Liver (tissue), 9 donors: ENCODE measurements around the gene NLGN1. TPM values are rescaled to one million over a fixed set of nuclear protein-coding genes. Genes with fewer than 3 reads are reported as not detected.

ENCODE experiments used
- DNase-seq: peaks from one replicate; pipeline ENCODE4 v3.0.0-alpha.2; 2017; ENCODE audit warnings: low spot score
- H3K27ac ChIP-seq, 2 donors: one replicate each; pipeline ENCODE4 v1.7.0; 2013; ENCODE audit warnings: inconsistent platforms in 2 of 2, low read length in 2 of 2, control low read depth in 1 of 2, low read depth in 1 of 2, mild to moderate bottlenecking in 1 of 2
- H3K27me3 ChIP-seq, 4 donors: one replicate each; pipeline versions ENCODE4 v1.6.1 to v1.7.0; 2013; ENCODE audit warnings: low read length in 3 of 4, inconsistent platforms in 1 of 4, mild to moderate bottlenecking in 1 of 4, moderate library complexity in 1 of 4; ENCODE audit not compliant: control insufficient read depth in 4 of 4, insufficient read depth in 4 of 4
- H3K36me3 ChIP-seq, 4 donors: one replicate each; pipeline versions ENCODE4 v1.6.1 to v1.7.0; 2013; ENCODE audit warnings: low read length in 3 of 4, mild to moderate bottlenecking in 3 of 4, low read depth in 1 of 4, moderate library complexity in 1 of 4; ENCODE audit not compliant: control insufficient read depth in 4 of 4, insufficient read depth in 3 of 4
- H3K4me1 ChIP-seq, 4 donors: one replicate each; pipeline versions ENCODE4 v1.6.1 to v1.7.0; 2013; ENCODE audit warnings: low read length in 3 of 4, mild to moderate bottlenecking in 3 of 4, moderate library complexity in 1 of 4; ENCODE audit not compliant: control insufficient read depth in 4 of 4, insufficient read depth in 4 of 4
- H3K4me3 ChIP-seq, 3 donors: one replicate each; pipeline versions ENCODE4 v1.6.1 to v1.7.0; 2013; ENCODE audit warnings: low read length in 3 of 3, control low read depth in 1 of 3, low read depth in 1 of 3, mild to moderate bottlenecking in 1 of 3
- H3K9ac ChIP-seq, 2 donors: one replicate each; pipeline ENCODE4 v1.7.0; 2013; ENCODE audit warnings: low read length in 2 of 2, mild to moderate bottlenecking in 2 of 2, moderate library complexity in 2 of 2, control low read depth in 1 of 2, low read depth in 1 of 2
- H3K9me3 ChIP-seq, 4 donors: one replicate each; pipeline versions ENCODE4 v1.6.1 to v1.7.0; 2013; ENCODE audit warnings: low read length in 3 of 4; ENCODE audit not compliant: control insufficient read depth in 4 of 4
- ATF3 ChIP-seq: IDR thresholded peaks from 2 replicates; pipeline ENCODE4 v1.6.1; 2016; ENCODE audit warnings: antibody characterized with exemption
- CTCF ChIP-seq: fragments of 150-350 bp; IDR thresholded peaks from 2 replicates; pipeline ENCODE4 v1.5.1; 2017; ENCODE audit warnings: improper control_type of control experiment, low read depth, low read length; ENCODE audit not compliant: missing input control
- EGR1 ChIP-seq, 2 donors: IDR thresholded peaks; 2 replicates each; pipeline ENCODE4 v1.6.1; 2016 to 2018; ENCODE audit warnings: antibody characterized with exemption in 2 of 2, low read depth in 2 of 2
- FOXA1 ChIP-seq: IDR thresholded peaks from 2 replicates; pipeline ENCODE4 v1.6.1; 2016; ENCODE audit warnings: antibody characterized with exemption
- FOXA2 ChIP-seq: IDR thresholded peaks from 2 replicates; pipeline ENCODE4 v1.6.1; 2016; ENCODE audit warnings: antibody characterized with exemption
- GABPA ChIP-seq, 2 donors: IDR thresholded peaks in 1 of 2; conservative IDR thresholded peaks in 1 of 2; 2 replicates each; pipeline ENCODE4 v1.6.1; 2016; ENCODE audit warnings: antibody characterized with exemption in 2 of 2, mild to moderate bottlenecking in 1 of 2, moderate library complexity in 1 of 2
- HNF4A ChIP-seq, 2 donors: conservative IDR thresholded peaks; 2 replicates each; pipeline ENCODE4 v1.6.1; 2016; ENCODE audit warnings: antibody characterized with exemption in 2 of 2, mild to moderate bottlenecking in 2 of 2
- HNF4G ChIP-seq: IDR thresholded peaks from 2 replicates; pipeline ENCODE4 v1.6.1; 2016; ENCODE audit warnings: antibody characterized with exemption
- JUND ChIP-seq, 2 donors: IDR thresholded peaks; 2 replicates each; pipeline ENCODE4 v1.6.1; 2016; ENCODE audit warnings: antibody characterized with exemption in 2 of 2
- MAX ChIP-seq: IDR thresholded peaks from 2 replicates; pipeline ENCODE4 v1.6.1; 2016; ENCODE audit warnings: antibody characterized with exemption
- NR2F2 ChIP-seq: IDR thresholded peaks from 2 replicates; pipeline ENCODE4 v1.6.1; 2016; ENCODE audit warnings: antibody characterized with exemption
- RAD21 ChIP-seq, 2 donors: IDR thresholded peaks; 2 replicates each; pipeline ENCODE4 v1.6.1; 2016; ENCODE audit warnings: antibody characterized with exemption in 2 of 2, mild to moderate bottlenecking in 2 of 2
- REST ChIP-seq: IDR thresholded peaks from 2 replicates; pipeline ENCODE4 v1.6.1; 2016; ENCODE audit warnings: antibody characterized with exemption, mild to moderate bottlenecking
- RXRA ChIP-seq, 2 donors: IDR thresholded peaks; 2 replicates each; pipeline ENCODE4 v1.6.1; 2017 to 2018; ENCODE audit warnings: antibody characterized with exemption in 2 of 2, mild to moderate bottlenecking in 1 of 2
- TAF1 ChIP-seq: conservative IDR thresholded peaks from 2 replicates; pipeline ENCODE4 v1.6.1; 2016; ENCODE audit warnings: antibody characterized with exemption, mild to moderate bottlenecking
- YY1 ChIP-seq: IDR thresholded peaks from 2 replicates; pipeline ENCODE4 v1.6.1; 2016; ENCODE audit warnings: antibody characterized with exemption, mild to moderate bottlenecking
- ZBTB33 ChIP-seq: IDR thresholded peaks from 2 replicates; pipeline ENCODE4 v1.6.1; 2016; ENCODE audit warnings: antibody characterized with exemption
- WGBS: extraction: QIAGEN DNeasy Blood & Tissue Kit; methylation state at CpG from one replicate; pipeline ENCODE4 v1.1.7; 2013; 5-methylcytosine and 5-hydroxymethylcytosine counted together
- polyA plus RNA-seq, 2 donors: library from polyadenylated mRNA; stranded (reverse) in 1 of 2; unstranded in 1 of 2; fragments of 200-250 nt in 1 of 2; fragments of >200 nt in 1 of 2; fragmentation: Nextera tagmentation in 1 of 2; extraction: Ambion mirVana in 1 of 2; gene quantifications; one replicate each; pipeline versions ENCODE4 v1.2.1 to v1.2.3, GENCODE V29; 2013 to 2015
- total RNA-seq, 2 donors: library from RNA; depleted of rRNA; stranded (reverse); fragments of >200 nt; gene quantifications; one replicate each; pipeline ENCODE4 v1.2.3, GENCODE V29; 2014
- donor health status: healthy.
- donor health status: healthy.
- donor health status: healthy.
- donor health status: healthy.
- donor health status: healthy.

The NLGN1 gene
- total and polyA plus RNA-seq, 4 donors: 0.02 to 0.67 (median 0.37) TPM; not detected in 1

- Histone ChIP-seq H3K9me3 (no peaks in the 10 kb centered on the region), H3K9ac (no peak overlapping the region), H3K36me3 (no peaks in the 10 kb centered on the region), H3K27me3 (peaks cover 0 to 5% (median 3%) of the 10 kb centered on the region in 4 donors), H3K27ac (no peak overlapping the region), H3K4me1 (peaks cover 0 to 8% (median 4%) of the 10 kb centered on the region in 4 donors), H3K4me3 (no peak overlapping the region)
- TF ChIP-seq FOXA1: no peak
- TF ChIP-seq CTCF: no peak
- no peak for TF ChIP-seq GABPA (IDR thresholded peaks at IDR 0.05 in 1 of 2, conservative IDR thresholded peaks at IDR 0.05 in 1 of 2)
- TF ChIP-seq ZBTB33: no peak
- no peak for TF ChIP-seq HNF4G
- TF ChIP-seq RAD21 (IDR thresholded peaks at IDR 0.05): no peak
- TF ChIP-seq YY1: no peak
- TF ChIP-seq ATF3: no peak
- no peak for TF ChIP-seq JUND (IDR thresholded peaks at IDR 0.05)
- no peak for TF ChIP-seq NR2F2
- TF ChIP-seq REST: no peak
- TF ChIP-seq MAX: no peak
- no peak for TF ChIP-seq FOXA2
- TF ChIP-seq TAF1: no peak
- TF ChIP-seq EGR1 (IDR thresholded peaks at IDR 0.05; ENCODE audit: low read depth in 2 of 2): no peak
- TF ChIP-seq RXRA (IDR thresholded peaks at IDR 0.05): no peak
- no peak for DNase-seq
- 54% methylated on average over 3 of the region's 3 CpGs for WGBS
These were observed 191.0 kb downstream of the NLGN1 start for GRCh38 chr3:173588556-173588955.

GRCh38 chr3:173589116-173589515, 191.6 kb downstream of the NLGN1 start:
- peaks cover 0 to 8% (median 4%) of the 10 kb centered on the region in 4 donors for H3K4me1 ChIP-seq
- DNase-seq: no peak
- no peaks in the 10 kb centered on the region for H3K36me3 ChIP-seq
- H3K9me3 ChIP-seq: no peaks in the 10 kb centered on the region
- no peak overlapping the region for H3K9ac ChIP-seq
- no peak overlapping the region for H3K4me3 ChIP-seq
- H3K27ac ChIP-seq: no peak overlapping the region
- H3K27me3 ChIP-seq: peaks cover 0 to 5% (median 3%) of the 10 kb centered on the region in 4 donors
- WGBS: 88% methylated on average over 1 of the region's 1 CpG
- TF ChIP-seq HNF4A (conservative IDR thresholded peaks at IDR 0.05): no peak
- TF ChIP-seq RXRA (IDR thresholded peaks at IDR 0.05): no peak
- no peak for TF ChIP-seq JUND (IDR thresholded peaks at IDR 0.05)
- TF ChIP-seq HNF4G: no peak
- TF ChIP-seq YY1: no peak
- no peak for TF ChIP-seq TAF1
- no peak for TF ChIP-seq RAD21 (IDR thresholded peaks at IDR 0.05)
- TF ChIP-seq FOXA2: no peak
- TF ChIP-seq REST: no peak
- no peak for TF ChIP-seq ATF3
- no peak for TF ChIP-seq ZBTB33
- no peak for TF ChIP-seq MAX
